ENCODE data around the gene ANKS3. TPM values are rescaled to one million over a fixed set of nuclear protein-coding genes. Genes with fewer than 3 reads are reported as not detected.

The ANKS3 gene
- total and polyA plus RNA-seq, 8 donors = 11.6 to 183 (median 25.9) TPM

DNA sequence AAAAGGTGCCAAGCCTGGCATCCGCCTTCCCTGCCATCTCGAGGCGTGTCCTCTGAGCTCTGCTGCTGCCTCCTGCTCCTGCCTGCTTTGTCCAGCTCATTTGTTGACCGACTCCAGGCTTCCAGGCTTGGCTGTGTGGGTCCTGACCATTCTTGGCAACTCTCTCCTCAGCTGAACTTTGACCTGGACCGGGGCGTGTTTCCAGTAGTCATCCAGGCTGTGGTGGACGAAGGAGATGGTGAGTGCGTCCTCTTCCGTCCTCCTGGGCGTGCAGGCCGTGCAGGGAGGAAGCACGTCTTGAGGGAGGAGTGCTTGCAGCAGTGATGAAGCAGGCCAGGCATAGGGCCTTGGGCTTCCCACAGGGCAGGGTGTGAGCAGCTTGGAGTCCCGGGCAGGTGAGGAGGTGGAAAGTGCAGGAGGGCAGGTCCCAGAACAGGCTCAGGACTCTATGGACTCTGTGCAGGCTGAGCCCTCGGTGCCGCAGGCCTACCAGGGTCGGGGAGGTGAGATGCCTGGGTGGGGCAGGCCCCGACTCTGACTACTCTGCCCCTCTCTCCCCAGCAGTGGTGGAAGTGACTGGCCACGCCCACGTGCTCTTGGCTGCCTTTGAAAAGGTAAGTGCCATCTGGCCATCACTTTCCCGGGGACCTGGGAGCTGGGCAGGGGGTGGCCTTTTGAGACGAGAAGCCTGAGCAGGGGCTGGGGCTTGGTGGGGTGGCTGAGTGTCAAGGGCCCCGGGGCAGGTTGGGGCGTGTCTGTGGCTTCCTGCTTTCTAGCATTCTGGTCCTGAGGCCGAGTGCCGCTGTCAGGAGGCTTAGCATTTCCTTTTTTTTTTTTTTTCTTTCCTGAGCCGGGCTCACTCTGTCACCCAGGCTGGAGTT lies 69.3 kb downstream of the ANKS3 start:
- 17 to 36% (median 25%) methylated on average over 24 to 26 of the region's 26 CpGs for WGBS, 5 donors
- H3K27me3 ChIP-seq = no peaks in the 10 kb centered on the region
- peaks cover 41 to 70% (median 57%) of the 10 kb centered on the region in 4 donors for H3K4me1 ChIP-seq
- H3K9me3 ChIP-seq = no peaks in the 10 kb centered on the region
- TF ChIP-seq EP300 (IDR thresholded peaks at IDR 0.05) (no peak), POLR2A (IDR thresholded peaks at IDR 0.05) (no peak), POLR2AphosphoS5 (IDR thresholded peaks at IDR 0.05) (peak in 2 of 3 donors; percentile 64 to 69)
- TF ChIP-seq, protein P1, sequence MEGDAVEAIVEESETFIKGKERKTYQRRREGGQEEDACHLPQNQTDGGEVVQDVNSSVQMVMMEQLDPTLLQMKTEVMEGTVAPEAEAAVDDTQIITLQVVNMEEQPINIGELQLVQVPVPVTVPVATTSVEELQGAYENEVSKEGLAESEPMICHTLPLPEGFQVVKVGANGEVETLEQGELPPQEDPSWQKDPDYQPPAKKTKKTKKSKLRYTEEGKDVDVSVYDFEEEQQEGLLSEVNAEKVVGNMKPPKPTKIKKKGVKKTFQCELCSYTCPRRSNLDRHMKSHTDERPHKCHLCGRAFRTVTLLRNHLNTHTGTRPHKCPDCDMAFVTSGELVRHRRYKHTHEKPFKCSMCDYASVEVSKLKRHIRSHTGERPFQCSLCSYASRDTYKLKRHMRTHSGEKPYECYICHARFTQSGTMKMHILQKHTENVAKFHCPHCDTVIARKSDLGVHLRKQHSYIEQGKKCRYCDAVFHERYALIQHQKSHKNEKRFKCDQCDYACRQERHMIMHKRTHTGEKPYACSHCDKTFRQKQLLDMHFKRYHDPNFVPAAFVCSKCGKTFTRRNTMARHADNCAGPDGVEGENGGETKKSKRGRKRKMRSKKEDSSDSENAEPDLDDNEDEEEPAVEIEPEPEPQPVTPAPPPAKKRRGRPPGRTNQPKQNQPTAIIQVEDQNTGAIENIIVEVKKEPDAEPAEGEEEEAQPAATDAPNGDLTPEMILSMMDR (IDR thresholded peaks at IDR 0.05) = no peak
- intact Hi-C loops (cut with DNase I; ENCODE audit: low total_unique reads) = no loop called here
- peaks cover 31 to 78% (median 67%) of the 10 kb centered on the region in 4 donors for H3K36me3 ChIP-seq
- H3K4me3 ChIP-seq = no peak overlapping the region
- peak; percentile 48 to 88 for DNase-seq
- peak overlapping the region; percentile 65 to 85 (median 77) for H3K27ac ChIP-seq

DNA sequence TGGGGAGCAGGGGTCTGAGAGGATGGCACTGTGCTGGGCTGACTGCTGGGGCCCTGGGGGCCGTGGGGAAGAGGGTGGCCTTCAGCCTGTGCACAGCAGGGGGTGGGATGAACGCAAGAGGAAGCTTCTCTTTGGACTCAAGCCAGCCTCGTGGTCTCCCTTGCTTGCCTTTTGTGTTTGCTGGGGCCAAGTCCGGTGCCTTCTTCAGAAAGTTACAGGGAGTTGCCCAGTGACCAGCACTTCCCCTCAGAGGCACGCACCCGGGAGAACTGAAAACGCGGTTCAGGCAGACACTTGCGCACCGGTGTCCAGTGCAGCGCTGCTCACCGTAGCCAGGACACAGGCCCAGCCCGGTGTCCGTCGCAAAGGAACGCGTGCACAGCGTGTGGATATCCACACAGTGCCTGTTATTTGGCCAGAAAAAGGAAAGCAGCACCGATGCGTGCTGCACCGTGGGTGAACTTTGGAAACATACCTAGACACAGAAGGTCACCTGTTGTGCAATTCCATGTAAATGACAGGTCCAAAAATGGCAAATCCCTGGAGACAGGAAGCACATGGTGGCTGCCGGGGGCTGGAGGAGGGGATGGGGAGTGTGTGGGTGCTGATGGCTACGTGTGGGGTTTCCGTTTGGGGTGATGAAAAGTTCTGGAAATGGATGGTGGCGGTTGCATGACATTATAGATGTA lies 70.2 kb downstream of the ANKS3 start:
- DNase-seq = peak; percentile 45 to 61
- H3K4me1 ChIP-seq = peaks cover 46 to 72% (median 56%) of the 10 kb centered on the region in 4 donors
- 59 to 78% (median 60%) methylated on average over 25 of the region's 25 CpGs for WGBS, 5 donors
- H3K36me3 ChIP-seq = peaks cover 33 to 78% (median 67%) of the 10 kb centered on the region in 4 donors
- intact Hi-C loops (cut with DNase I; ENCODE audit: low total_unique reads) = no loop called here
- H3K27me3 ChIP-seq = no peaks in the 10 kb centered on the region
- no peak overlapping the region for H3K4me3 ChIP-seq
- H3K9me3 ChIP-seq = no peaks in the 10 kb centered on the region
- H3K27ac ChIP-seq = peak overlapping the region; percentile 65 to 85 (median 77)
- no peak for TF ChIP-seq EP300 (IDR thresholded peaks at IDR 0.05)
- TF ChIP-seq POLR2AphosphoS5 (IDR thresholded peaks at IDR 0.05) = no peak
- TF ChIP-seq, protein P1 (IDR thresholded peaks at IDR 0.05) = no peak
- no peak for TF ChIP-seq POLR2A (IDR thresholded peaks at IDR 0.05)

DNA sequence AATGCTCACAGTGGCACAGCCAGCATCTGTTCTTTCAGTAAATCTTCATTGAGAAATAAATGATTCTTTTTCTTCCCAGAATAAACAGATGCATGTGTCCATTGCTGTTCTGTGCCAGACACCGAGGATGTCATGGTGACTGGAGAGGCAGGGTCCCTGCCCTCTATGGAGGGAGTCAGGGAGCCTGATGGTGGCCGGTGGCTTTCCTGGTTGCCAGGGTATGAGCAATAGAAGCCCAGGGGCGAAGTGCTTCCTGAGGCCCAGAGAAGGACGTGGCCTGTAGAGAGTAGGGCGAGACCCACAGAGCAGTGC lies 70.7 kb downstream of the ANKS3 start:
- 68 to 83% (median 75%) methylated on average over 5 of the region's 5 CpGs for WGBS, 5 donors

DNA sequence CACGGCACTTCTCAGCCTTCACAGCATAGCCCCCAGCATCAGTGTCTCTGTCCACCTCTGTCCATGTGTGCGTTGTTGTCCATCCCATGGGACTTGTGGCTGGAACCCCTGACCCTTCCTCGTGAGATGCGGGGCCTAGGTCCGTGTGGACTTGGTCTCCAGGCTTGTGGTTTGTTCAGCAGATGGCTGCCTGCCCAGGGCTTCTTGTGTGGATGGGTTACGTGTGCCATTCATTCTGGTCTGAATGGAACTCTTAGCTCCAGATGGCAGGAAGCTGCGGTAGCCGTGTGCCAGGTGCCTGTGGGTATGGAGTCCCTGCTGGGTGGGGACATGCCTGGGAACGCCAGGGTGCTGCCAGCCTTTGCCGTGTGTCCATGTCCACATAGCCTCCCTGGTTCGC lies 72.4 kb downstream of the ANKS3 start:
- intact Hi-C loops (cut with DNase I; ENCODE audit: low total_unique reads) = no loop called here
- Histone ChIP-seq H3K27me3 (no peaks in the 10 kb centered on the region), H3K9me3 (no peaks in the 10 kb centered on the region), H3K4me3 (no peak overlapping the region), H3K27ac (peak overlapping the region; percentile 58 to 85 (median 62)), H3K36me3 (peaks cover 31 to 78% (median 67%) of the 10 kb centered on the region in 4 donors), H3K4me1 (peaks cover 46 to 73% (median 56%) of the 10 kb centered on the region in 4 donors)
- DNase-seq = peak in 1 of 2 donors; percentile 84
- TF ChIP-seq, protein P1 (IDR thresholded peaks at IDR 0.05) = no peak
- TF ChIP-seq POLR2AphosphoS5 (IDR thresholded peaks at IDR 0.05) (no peak), POLR2A (IDR thresholded peaks at IDR 0.05) (no peak), EP300 (IDR thresholded peaks at IDR 0.05) (no peak)
- WGBS, 5 donors = 26 to 56% (median 47%) methylated on average over 10 to 11 of the region's 11 CpGs

More for the DNA sequence above, 70.7 kb downstream of the ANKS3 start:
- no peak for DNase-seq
- TF ChIP-seq EP300 (IDR thresholded peaks at IDR 0.05) (no peak), POLR2A (IDR thresholded peaks at IDR 0.05) (no peak), POLR2AphosphoS5 (IDR thresholded peaks at IDR 0.05) (no peak)
- TF ChIP-seq, protein P1 (IDR thresholded peaks at IDR 0.05) = no peak
- H3K9me3 ChIP-seq = no peaks in the 10 kb centered on the region
- H3K4me3 ChIP-seq = no peak overlapping the region
- H3K27ac ChIP-seq = peak overlapping the region; percentile 65 to 85 (median 77)
- H3K4me1 ChIP-seq = peaks cover 46 to 73% (median 56%) of the 10 kb centered on the region in 4 donors
- no peaks in the 10 kb centered on the region for H3K27me3 ChIP-seq
- peaks cover 33 to 78% (median 67%) of the 10 kb centered on the region in 4 donors for H3K36me3 ChIP-seq
- intact Hi-C loops (cut with DNase I; ENCODE audit: low total_unique reads) = no loop called here
